Measurements from ENCODE around the gene GOLGA6D. TPM values are rescaled to one million over a fixed set of nuclear protein-coding genes. Genes with fewer than 3 reads are reported as not detected.
"Not testable (repeated sequence)": the region's sequence is repeated elsewhere in the genome, so short reads cannot be mapped to it uniquely, and the experiment has no call there.

The GOLGA6D gene
- total and polyA plus RNA-seq, 2 of the 8 experiments (the other 6 are each of a cell fraction or from before 2014, with no cell fraction given): 0.27 to 0.69 TPM

DNA sequence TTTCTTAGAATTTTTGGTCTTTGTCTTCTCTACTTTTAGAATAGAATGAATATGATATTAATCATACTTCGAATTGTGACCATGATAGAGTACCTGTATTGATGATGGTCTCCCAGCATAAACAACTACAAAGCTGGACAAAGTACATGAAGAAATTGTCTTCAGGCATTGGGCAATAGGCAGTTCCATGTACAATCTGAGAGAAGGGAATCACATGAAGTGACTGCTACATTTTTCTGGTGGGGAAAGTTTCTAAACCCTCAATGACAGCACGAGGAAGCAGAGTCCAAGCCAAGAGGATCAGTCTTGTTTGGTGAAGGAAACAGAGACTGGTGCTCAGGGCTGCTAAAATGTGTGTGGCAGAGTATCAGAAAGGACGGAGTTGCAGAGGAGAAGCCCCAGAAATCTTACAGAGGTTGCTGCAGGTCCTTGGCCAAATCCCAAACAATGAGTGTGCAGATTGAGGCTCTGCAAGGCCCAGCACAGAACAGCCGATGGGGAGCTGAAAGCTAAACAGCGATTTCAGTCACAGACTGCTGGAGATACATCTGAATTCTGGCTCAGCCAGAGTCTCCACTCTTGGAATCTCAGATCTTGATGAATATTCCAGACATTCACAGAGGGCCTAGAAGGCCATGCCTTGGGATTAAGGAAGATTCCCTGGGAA lies 36.7 kb downstream of the GOLGA6D start:
- POLR2A ChIA-PET (ENCODE audit: partially characterized antibody); FAIRE-seq: not testable (repeated sequence)
- WGBS, 2 experiments (ENCODE audit: extremely low coverage in 1 of 2, insufficient coverage in 1 of 2, insufficient read length in 1 of 2, insufficient replicate concordance in 2 of 2, low coverage in 1 of 2, low lambda C conversion rate in 2 of 2, missing lambda C conversion rate in 1 of 2): 80% methylated on average over 5 of the region's 5 CpGs; no CpG with 5 or more reads in 1 of the 2 experiments

More for the DNA sequence above, 36.7 kb downstream of the GOLGA6D start:
- H4K20me1 ChIP-seq (replicated peaks in 1 of 2; ENCODE audit: control insufficient read depth in 1 of 2, insufficient read depth in 2 of 2, low read length in 2 of 2); H4K91ac ChIP-seq (replicated peaks; ENCODE audit: insufficient read length, low read length); H3K79me1 ChIP-seq (ENCODE audit: low read depth, low read length); H2BK20ac ChIP-seq (ENCODE audit: low read length); H3K56ac ChIP-seq (replicated peaks; ENCODE audit: insufficient read length, low read depth, low read length); H3K4ac ChIP-seq (replicated peaks; ENCODE audit: insufficient read length, low read depth, low read length); H2BK120ac ChIP-seq (replicated peaks; ENCODE audit: low read depth, low read length); H3K18ac ChIP-seq (ENCODE audit: extremely low read depth, low read length); H3K27me3 ChIP-seq (replicated peaks in 1 of 4; ENCODE audit: control insufficient read depth in 3 of 4, extremely low read depth in 1 of 4, insufficient read depth in 3 of 4, low read length in 3 of 4); H2BK12ac ChIP-seq (ENCODE audit: low read depth, low read length); H2AFZ ChIP-seq (ENCODE audit: low read length); DNase-seq (ENCODE audit: low read depth in 1 of 2, low spot score in 2 of 2); H4K5ac ChIP-seq (ENCODE audit: insufficient read length, low read depth, low read length); H3K9ac ChIP-seq (replicated peaks in 1 of 4; ENCODE audit: extremely low read depth in 1 of 4, low read depth in 3 of 4, low read length in 3 of 4); H3K4me3 ChIP-seq (ENCODE audit: extremely low read depth in 1 of 4, insufficient read depth in 2 of 4, low read depth in 3 of 4, low read length in 4 of 4); H3K9me3 ChIP-seq (ENCODE audit: insufficient read depth in 2 of 2, low read depth in 1 of 2, low read length in 1 of 2); H2BK5ac ChIP-seq (ENCODE audit: low read depth, low read length); H3K4me2 ChIP-seq (ENCODE audit: insufficient read depth in 1 of 2, low read depth in 2 of 2, low read length in 2 of 2); H2AK5ac ChIP-seq (ENCODE audit: low read depth, low read length); H3K27ac ChIP-seq (ENCODE audit: low read depth, low read length); H2BK15ac ChIP-seq (ENCODE audit: low read length); H3K14ac ChIP-seq (ENCODE audit: insufficient read length); H3K79me2 ChIP-seq (ENCODE audit: control insufficient read depth in 1 of 2, insufficient read depth in 2 of 2, low read length in 2 of 2); H3K36me3 ChIP-seq (ENCODE audit: control insufficient read depth in 2 of 4, insufficient read depth in 4 of 4, low read length in 3 of 4); H3K4me1 ChIP-seq (replicated peaks in 1 of 4; ENCODE audit: control insufficient read depth in 3 of 4, insufficient read depth in 4 of 4, low read length in 3 of 4); H3K23ac ChIP-seq (ENCODE audit: insufficient read length); H3K23me2 ChIP-seq (ENCODE audit: low read depth, low read length); H4K8ac ChIP-seq (ENCODE audit: extremely low read depth, insufficient read depth, low read length): not testable (repeated sequence)
- CTCF ChIA-PET (ENCODE audit: partially characterized antibody): interaction anchor here (1.2 kb wide), 1 partner anchor 9 kb away, joined by 3 read pairs; no protein-coding TSS in a partner anchor

Data from H1 (cell line).